ENCODE results near the gene CDKN1A. TPM values are rescaled to one million over a fixed set of nuclear protein-coding genes. Genes with fewer than 3 reads are reported as not detected.

CDKN1A gene
- total and polyA plus RNA-seq, 12 donors, result 23.3 to 357 (median 61.2) TPM

- H3K36me3 ChIP-seq, result no peaks in the 10 kb centered on the region
- intact Hi-C loops (cut with DNase I), result no loop called here
- ATAC-seq, result no peak
- H3K27me3 ChIP-seq, result no peaks in the 10 kb centered on the region
- H3K4me1 ChIP-seq, result peaks cover 11 to 59% (median 30%) of the 10 kb centered on the region in 9 donors
- no peak overlapping the region for H3K4me3 ChIP-seq
- no peak for DNase-seq
- WGBS, 2 donors, result 90 to 93% methylated on average over 12 of the region's 12 CpGs
- TF ChIP-seq, protein P1, sequence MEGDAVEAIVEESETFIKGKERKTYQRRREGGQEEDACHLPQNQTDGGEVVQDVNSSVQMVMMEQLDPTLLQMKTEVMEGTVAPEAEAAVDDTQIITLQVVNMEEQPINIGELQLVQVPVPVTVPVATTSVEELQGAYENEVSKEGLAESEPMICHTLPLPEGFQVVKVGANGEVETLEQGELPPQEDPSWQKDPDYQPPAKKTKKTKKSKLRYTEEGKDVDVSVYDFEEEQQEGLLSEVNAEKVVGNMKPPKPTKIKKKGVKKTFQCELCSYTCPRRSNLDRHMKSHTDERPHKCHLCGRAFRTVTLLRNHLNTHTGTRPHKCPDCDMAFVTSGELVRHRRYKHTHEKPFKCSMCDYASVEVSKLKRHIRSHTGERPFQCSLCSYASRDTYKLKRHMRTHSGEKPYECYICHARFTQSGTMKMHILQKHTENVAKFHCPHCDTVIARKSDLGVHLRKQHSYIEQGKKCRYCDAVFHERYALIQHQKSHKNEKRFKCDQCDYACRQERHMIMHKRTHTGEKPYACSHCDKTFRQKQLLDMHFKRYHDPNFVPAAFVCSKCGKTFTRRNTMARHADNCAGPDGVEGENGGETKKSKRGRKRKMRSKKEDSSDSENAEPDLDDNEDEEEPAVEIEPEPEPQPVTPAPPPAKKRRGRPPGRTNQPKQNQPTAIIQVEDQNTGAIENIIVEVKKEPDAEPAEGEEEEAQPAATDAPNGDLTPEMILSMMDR (IDR thresholded peaks at IDR 0.05), result no peak
- H3K9me3 ChIP-seq, result no peaks in the 10 kb centered on the region
- no peak overlapping the region for H3K27ac ChIP-seq
These were observed 53.3 kb downstream of the CDKN1A start for GRCh38 chr6:36731622-36732310.

DNA sequence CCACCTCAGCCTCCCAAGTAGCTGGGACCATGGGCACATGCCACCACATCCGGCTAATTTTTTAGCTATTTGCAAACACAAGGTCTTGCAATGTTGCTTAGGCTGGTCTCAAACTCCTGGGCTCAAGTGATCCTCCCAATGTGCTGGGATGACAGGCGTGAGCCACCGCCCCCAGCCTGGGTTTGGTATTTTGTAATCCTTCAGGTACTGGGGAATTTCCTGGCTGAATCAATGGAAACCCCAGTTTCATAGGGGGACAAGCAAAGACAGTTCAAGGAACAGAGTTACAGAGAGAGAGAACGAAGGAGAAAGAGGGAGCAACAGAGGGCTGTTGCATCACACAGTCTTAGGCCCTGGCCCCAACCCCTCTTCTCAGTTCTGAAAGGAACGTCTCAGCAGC lies 54.8 kb downstream of the CDKN1A start:
- intact Hi-C loops (cut with DNase I), result no loop called here
- Histone ChIP-seq H3K9me3 (no peaks in the 10 kb centered on the region), H3K36me3 (no peaks in the 10 kb centered on the region), H3K4me3 (no peak overlapping the region), H3K27me3 (no peaks in the 10 kb centered on the region), H3K4me1 (peaks cover 11 to 48% (median 30%) of the 10 kb centered on the region in 9 donors), H3K27ac (no peak overlapping the region)
- DNase-seq (no peak), ATAC-seq (no peak)
- WGBS, 2 donors, result 89 to 94% methylated on average over 5 of the region's 5 CpGs
- TF ChIP-seq, protein P1 (IDR thresholded peaks at IDR 0.05), result no peak

DNA sequence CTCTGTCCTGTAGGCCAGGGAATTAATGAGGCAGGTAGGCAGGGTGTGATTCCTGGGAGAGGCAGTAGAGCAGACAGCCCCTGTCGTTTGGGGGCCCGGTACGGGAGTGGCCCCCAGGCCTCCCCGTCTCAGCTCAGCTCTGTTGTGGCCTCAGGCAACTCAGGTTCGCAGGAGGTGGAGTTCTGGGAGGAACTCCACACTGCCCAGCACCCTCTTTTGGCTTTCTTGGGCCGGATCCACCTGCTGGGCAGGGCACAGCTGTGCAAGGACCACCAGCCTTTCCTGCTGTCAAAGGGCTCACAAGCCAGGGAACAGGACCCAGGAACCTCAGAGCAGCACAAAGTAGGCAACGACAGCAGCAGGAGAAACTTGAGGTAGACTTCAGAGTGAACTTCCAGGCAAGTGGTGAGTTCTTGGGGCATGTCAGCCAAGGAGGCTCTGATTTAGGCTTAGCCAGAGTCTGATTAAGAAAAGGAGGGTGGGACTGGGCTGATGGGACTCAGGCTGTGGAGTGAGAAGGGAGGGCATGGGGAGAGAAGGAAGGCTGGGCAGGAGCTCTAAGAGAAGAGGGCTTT lies 56.1 kb downstream of the CDKN1A start:
- intact Hi-C loops (cut with DNase I), result no loop called here
- H3K36me3 ChIP-seq, result no peaks in the 10 kb centered on the region
- TF ChIP-seq, protein P1 (IDR thresholded peaks at IDR 0.05), result no peak

GRCh38 chr6:36735110-36736071 lies 56.9 kb downstream of the CDKN1A start:
- no peaks in the 10 kb centered on the region for H3K27me3 ChIP-seq
- intact Hi-C loops (cut with DNase I), result no loop called here

More for the DNA sequence above, 56.1 kb downstream of the CDKN1A start:
- Histone ChIP-seq H3K9me3 (no peaks in the 10 kb centered on the region), H3K27ac (peak overlapping the region in 8 of 10 donors; percentile 71 to 95 (median 90)), H3K4me3 (peak overlapping the region in 9 of 10 donors; percentile 10 to 46 (median 39)), H3K4me1 (peaks cover 11 to 35% (median 20%) of the 10 kb centered on the region in 9 donors), H3K27me3 (no peaks in the 10 kb centered on the region)
- 89 to 95% methylated on average over 7 of the region's 7 CpGs for WGBS, 2 donors
- ATAC-seq (no peak), DNase-seq (no peak)

More at GRCh38 chr6:36735110-36736071, 56.9 kb downstream of the CDKN1A start:
- peak; percentile 84 to 93 (median 92) for ATAC-seq
- Histone ChIP-seq H3K4me3 (peak overlapping the region in 9 of 10 donors; percentile 10 to 46 (median 39)), H3K36me3 (no peaks in the 10 kb centered on the region), H3K9me3 (no peaks in the 10 kb centered on the region), H3K27ac (peak overlapping the region; percentile 67 to 95 (median 88)), H3K4me1 (peaks cover 11 to 35% (median 24%) of the 10 kb centered on the region in 9 donors)
- peak; percentile 80 to 89 for DNase-seq
- TF ChIP-seq, protein P1 (IDR thresholded peaks at IDR 0.05), result peak in 3 of 9 donors; percentile 23 to 35 (median 30)
- WGBS, 2 donors, result 11 to 16% methylated on average over 24 of the region's 24 CpGs
